HG02798 (cell line): Measurements from ENCODE around the gene PLOD3.

Experiments
- ATAC-seq: cut with Tn5 transposase; IDR thresholded peaks from one replicate; pipeline ENCODE4 v1.9.1; 2021; ENCODE audit warnings: mild to moderate bottlenecking; ENCODE audit not compliant: unreplicated experiment, poor library complexity

Gene PLOD3

DNA sequence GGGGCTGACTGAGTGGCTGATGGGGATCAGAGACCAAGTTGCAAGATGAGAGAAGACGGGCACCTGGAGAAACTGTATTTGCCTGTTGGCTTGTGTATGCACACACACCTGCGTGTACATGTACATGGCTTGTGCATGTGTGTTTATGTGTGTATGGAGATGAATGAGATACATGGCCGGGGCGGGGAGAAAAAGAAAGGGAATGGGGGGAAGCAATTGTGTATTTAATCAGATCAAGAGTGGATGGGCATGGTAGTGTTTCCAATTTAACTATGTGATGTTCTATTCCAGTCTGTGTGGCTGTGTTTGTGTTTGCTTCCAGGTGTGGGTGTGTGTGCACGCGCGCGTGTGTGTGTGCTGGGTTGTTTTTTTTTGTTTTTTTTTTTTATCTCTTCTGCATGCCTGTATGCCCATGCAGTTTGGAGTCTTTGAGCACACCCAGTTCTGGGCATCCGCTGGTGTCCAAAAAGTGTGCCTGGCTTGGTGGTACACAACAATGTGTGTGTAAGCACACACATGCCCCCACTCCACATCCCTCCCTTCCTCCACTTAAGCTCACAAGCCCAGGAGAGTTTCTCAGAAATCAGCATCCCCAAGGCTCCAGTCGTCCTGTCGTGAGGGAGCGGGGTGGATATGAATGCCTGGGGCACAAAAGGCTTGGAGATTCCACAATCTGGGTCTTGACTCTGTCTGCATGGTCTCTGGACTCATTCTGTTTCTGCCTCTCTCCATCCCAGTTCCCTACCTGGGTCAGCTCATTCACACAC lies 49.6 kb downstream of the PLOD3 start:
- ATAC-seq, result no peak

DNA sequence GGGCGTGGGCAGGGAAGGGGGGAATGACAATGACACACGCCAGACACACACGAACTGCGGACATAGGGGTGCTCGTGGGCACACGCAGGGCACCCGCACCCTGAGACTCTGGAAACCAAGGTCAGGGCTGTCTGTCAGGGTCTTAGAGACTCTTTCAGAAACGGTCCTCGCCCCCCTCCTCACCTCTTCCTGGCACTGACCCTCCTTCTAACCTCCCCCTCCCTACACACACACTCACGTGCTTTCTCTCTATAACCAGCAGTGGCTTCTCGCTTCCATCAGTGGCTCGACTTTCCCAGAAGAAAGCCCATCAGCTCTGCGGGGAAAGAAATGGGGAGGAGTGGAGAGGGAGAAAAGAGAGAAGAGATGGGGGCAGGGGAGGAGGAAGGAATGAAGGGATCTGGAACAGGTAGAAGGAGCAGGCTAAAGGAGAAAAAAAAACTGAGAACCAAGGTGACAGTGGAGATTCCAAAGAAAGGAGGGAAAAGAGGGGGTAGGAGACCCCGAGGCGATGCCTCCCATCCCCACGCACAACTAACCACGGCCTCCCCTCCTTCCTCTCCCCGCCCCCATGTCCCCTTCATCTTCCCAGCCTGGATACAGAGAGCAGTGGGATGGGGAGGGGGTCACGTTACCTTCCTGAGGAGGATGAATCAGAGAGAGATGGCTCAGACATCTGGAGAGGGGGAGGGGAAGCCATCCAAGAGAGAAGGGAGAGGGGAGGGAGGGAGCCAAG lies 50.3 kb downstream of the PLOD3 start:
- no peak for ATAC-seq

DNA sequence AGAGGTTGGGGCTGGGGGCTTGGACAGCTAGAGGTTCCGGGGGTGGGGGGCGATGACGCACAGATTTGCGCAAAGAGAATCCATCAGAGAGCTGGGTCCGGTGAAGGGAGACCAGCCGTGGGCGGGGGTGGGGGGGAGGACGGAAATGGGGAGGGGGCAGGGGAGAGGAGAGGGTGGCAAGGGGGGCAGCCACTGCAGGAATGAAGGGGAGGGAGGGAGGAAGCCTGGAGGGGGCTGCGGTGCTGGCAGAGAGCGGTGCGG lies 50.8 kb downstream of the PLOD3 start:
- ATAC-seq, result no peak

DNA sequence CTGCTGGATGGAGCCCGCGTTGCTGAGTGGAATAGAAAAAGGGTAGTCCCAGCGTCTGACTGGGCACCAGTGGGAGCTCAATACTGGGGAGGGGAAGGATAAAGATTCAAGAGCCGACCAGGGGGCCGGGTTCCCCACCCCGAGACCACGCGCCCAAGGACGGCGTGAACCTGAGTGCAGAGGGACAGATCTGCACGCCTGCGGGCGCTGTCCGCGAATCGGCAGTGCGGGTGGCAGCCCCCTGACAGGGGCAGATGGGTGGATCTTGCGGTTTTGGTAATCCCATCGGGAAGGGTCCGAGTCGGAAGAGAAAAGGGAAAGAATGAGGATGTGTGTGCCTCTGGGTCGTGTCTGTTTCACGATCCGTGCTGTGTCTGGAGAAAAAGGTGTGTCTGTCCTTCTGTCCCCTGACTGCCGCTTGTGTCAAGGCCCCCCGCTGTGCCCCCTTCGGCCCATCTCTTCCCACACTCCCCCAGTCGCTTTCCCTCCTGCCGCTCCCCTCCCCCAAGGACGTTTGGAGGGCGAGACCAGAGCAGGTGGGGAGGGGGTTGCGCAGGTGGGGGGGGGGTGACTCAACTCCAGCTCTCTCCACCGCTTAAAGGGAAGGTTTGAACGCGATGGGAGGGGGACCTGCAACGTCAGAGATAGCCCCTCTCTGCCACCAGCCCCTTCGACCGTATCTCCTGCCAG lies 51.3 kb downstream of the PLOD3 start:
- no peak for ATAC-seq

DNA sequence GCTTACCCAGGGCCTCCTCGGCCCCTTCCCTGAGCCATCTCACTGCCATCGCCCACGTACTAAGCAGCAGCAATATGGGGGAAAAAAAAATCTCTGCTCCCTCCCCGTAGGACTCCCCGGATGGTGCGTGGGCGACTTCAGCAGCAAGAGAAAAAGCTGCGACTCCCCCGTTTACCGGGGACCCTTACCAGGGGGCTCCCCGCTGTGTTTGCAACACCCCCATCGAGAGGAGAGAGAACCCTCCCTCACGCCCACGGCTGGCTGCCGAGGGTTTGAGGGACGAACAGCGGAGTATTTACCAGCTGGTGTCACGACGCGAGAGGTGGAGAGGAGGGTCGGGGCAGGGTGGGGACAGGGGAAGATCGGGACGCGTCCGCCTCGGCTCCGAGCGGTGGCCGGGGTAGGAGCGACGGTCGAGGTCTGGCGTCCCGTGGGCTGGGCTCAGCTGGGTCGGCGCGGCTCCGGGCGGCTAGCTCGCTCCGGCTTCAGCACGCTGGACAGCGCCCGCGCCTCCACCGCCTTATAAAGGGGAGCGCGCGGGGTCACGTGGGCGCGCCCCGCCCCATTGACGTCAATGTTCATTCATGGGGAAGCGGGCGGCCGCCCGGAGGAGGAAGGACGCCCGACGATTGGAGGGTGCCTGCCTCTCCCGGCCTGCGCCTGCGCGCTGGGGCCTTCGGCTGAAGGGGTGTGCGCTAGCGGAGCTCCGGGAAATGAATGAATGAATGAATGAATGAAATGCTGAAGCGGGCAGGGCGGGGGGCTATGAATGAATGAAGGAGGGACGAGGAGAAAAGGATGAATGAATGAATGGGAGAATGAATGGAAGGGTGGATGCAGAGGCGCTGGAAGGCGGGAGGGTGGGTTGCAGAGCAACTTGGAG lies 52.1 kb downstream of the PLOD3 start, which contains the start of gene VGF:
VGF (minus strand) TSS at position 495 of the 883 bp plus-strand sequence. CDS start 726 bp downstream, outside the sequence.
- peak; percentile 87 for ATAC-seq

DNA sequence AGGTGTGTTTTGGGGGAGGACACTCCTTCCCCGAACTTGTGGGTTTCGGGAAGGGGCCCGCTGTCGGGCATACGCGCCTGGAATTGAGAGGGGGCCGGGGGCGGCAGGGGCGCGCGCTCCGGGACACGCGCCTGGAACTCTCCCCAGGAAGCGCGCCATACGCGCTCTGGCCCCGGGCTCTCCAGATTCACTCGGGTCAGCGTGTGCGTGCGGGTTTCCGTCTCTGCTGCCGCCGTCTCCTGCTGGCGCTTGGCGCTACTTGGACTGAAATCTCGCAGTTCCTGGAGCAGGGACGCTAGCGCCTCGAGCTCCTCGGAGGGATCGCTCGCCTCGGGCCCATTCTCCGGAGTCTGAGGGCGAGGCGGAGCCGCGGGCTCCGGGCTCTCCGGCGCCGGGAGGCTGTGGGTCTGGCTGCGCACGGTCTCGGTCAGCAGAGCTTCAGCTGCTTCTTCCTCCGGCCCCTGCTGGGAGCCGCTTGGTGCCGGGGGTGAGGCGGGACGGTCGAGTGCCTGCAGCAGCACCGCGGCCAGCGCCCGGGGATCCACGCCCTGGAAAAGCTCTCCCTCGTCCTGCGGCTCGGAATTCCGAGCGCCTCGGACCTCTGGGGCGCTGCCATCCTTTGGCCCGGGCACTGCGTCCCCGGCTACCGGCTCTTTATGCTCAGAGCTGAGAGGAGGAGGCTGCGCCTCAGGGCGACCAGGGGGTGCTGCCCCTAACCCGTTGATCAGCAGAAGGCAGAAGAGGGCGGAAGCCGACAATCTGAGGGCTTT lies 53.1 kb downstream of the PLOD3 start:
- no peak for ATAC-seq

DNA sequence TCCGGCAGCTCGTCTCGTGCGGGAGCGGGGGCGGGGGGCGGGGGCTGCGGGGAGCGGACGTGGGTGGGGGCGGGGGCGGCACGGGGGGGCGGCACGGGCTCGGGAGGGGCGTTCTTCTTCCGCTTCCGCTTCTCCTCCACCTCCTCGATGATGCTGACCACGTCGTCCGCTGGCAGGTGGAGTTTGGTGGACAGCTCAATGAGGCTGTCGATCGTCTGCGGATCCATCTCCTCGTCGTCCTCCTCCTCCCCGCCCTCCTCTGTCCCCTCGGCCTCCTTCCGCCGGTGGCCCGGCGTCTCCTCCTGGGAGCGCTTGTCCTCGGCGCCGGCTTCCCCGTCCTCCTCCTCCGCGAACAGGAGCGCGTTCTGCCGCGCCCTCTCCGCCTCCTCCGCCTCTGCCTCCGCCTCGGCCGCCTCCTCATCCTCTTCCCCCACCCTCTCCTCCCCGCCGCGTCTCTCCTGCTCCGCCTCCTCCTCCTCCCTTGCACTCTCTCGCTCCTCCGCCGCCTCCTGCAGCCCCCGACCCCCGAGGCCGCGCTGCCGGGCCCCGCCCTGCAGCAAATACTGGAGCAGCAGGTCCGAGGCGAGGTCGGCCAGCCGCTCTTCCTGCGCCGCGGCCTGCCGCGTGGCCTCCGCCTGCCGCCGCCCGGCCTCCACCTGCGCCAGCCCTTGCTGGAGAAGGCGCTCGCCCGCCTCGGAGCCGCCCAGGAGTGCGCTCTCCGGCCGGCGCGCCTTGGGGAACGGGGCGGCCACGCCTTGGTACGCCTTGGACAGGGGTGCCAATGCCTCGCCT lies 53.9 kb downstream of the PLOD3 start:
- ATAC-seq, result no peak

DNA sequence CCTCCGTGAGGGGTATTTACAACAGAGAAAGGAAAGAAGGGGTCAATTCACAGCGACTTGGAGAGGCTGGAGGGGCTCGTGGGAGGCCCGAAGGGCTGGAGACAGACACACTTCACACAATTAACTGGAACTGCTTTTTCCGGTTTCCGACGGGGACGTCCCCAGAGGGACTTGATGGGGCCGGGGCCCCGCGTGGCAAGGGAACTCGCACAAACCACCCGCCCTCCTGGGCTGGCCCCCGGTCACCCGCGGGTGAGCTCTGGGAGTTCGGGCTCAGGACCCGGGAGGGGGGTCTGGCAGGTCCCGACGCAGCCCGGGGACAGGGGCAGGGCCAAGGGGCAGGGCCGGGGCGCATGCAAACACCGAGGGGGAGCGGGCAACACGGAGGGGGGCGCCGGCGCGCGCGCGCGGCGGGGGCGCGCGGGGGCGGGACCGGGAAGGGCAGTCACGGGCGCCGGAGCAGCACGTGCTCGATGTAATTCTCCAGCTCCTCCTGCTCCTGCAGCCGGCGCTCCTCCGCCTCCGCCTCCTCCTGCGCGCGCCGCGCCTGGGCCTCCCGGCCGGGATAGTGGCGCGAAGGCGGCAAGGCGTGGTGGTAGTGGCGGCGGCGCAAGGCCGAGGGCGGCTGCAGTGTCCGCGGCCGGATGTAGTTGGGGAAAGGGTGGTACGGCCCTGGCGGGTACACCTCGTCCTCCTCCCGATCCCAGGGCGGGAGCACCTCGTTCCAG lies 54.7 kb downstream of the PLOD3 start:
- no peak for ATAC-seq

DNA sequence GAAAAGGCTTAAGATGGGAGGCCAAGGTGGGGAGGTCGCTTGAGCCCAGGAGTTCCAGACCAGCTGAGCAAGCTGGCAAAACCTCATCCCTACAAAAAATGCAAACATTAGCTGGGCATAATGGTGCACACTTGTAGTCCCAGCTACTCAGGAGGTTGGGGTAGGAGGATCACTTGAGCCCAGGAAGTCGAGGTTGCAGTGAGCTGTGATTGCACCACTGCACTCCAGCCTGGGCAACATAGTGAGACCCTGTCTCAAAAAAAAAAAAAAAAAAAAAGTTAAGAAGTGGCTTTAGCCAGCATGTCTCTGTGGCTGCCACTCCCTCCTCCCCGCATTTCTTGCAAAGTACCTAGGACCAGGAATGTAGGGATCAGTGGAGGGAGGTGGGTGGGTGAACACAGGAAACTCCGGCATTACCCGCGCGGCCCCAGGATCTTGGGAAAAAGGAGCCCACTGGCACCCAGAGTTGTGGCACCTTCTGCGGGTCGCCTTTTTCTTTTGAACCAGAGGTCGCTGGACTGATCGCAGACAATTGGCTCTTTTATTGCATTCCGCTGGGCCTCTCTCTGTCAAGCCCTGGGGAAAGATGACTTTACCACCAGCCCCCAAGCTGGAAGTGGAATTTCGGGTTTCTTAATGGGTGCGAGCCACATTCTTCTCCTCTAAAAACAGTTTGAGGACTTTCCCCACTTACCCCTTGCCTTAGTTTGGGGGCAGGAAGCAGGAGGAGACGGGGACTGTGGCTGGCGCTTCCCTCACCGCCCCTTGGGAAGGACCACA lies 55.5 kb downstream of the PLOD3 start:
- ATAC-seq, result no peak

DNA sequence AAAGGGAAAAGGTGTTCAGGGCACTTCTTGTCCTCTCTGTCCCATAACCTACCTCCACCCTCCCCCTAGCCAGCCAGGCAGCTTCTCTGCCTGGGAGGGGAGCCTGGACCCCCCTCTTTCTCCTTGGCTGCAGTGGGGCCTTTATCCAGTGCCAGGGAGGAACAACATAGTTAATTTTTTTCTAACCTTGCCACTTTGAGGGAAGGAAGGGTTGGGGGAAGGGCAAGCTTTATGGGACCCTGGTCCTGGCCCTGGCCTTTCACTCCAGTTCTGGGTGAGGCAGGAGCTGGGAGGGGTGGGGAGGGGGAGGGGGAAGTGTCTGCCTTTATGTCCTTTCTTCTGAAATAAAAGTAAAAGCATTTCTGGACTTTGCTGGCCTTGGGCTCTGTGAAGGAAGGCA lies 56.5 kb downstream of the PLOD3 start:
- ATAC-seq, result no peak

DNA sequence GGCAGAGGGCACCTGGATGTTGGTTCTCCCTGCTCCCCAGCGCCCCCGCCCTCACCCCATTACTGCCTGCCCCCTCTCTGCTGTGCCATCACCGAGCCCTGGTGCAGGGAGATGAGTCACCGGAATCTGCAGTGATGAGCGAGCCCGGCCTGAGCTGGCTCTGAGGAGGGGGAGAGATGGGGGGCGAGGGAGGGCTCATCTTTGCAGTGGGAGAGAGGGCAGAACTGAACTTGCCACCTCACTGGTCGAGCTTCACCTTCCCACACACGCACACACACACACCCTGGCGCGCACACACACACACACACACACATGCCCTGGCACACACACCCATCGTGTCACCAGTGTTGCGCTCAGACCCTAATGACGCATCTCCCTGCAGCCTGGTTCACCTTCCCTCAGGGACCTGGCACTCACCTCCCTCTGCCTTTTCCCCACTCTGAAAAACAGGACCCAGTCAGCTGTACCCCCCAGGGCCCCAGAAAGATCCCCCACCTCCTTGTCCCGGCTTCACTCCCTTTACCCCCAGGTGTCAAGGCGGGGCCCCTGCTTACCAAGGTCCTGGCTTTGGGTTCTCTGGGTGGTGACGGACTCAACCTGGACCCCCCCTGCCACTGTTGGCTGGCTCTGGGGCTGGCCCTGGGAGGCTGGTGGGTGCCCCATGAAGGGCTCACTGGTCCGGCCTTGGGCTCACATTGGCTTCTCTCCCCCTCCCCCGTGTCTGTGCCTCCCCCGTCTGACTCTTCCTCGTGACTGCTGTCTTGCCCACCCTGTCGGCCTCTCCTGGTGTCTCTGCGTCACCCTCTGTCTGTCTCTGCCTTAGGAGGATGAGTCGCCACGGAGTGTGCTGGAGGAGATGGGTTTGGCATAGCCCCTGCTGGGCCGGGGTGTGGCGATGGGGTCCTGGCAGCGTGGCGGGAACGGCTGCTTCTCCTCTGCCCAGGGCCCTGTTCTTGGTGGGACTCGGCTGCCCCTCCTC lies 57.4 kb downstream of the PLOD3 start:
- ATAC-seq, result no peak

DNA sequence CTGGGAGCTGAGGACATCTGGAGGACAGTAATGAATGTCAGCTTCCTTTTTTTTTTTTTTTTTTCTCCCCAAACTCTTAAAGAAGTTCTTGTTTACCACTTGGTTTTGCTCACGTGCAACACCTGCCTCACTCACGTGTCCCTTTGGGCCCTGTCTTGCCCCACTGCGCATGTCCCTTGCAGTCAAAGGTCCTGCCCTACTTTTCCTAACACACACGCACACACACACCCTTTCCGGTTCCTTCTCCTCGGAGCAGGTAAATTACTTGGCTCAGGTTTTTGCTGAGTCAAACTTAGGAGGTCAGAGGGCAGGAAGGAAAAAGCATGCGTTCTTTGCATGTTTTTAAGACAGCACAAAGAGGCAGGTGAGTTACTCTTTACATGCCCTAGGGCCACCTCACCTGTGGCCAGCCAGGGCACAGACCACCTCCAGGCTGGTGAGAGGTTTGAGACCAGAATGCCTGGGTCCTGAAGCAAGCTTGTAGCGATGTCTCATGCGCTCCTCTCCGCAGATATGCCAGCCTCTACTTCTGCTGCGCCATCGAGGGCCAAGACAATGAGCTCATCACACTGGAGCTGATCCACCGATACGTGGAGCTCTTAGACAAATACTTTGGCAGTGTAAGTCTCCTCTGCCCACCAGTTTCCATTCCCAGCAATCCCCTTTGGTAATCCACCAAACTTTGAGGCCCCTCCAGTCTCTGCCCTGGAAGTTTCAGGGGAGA lies 60.4 kb downstream of the PLOD3 start:
- no peak for ATAC-seq

DNA sequence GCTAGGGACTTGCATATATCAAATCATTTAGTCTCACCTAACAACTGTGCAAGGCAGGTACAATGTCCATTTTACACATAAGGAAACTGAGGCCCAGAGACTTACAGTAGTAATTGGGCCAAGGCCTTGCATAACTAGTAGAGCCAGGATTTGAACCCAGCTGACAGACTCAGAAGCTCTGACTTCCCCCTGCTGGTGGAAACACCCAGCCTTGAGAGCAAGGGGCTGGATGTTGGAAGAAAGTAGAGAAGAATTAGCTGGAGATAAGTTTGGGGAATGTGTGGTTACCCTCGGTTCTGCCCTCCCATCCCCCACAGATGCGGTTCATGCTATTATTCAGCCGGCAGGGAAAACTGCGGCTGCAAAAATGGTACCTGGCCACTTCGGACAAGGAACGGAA lies 61.1 kb downstream of the PLOD3 start:
- no peak for ATAC-seq
